ENCODE measurements around the gene CHCHD3.

CHCHD3 gene

GRCh38 chr7:133081599-133082389 is at the start of gene CHCHD3:
CHCHD3 (minus strand) TSS chr7:133082090; CDS start chr7:133081937, 153 bp downstream.
- peak within 1 kb of the TSS; percentile 92 for H3K4me3 ChIP-seq (ENCODE audit: low read depth, low read length)
- in situ Hi-C loops (cut with HindIII; ENCODE audit: low sequenced_read_pairs), result no loop called here
- peak; percentile 96 for DNase-seq (ENCODE audit: low read depth)
- no peak for TF ChIP-seq CTCF (IDR thresholded peaks at IDR 0.05; ENCODE audit: low read depth, low read length, missing control alignments)

GRCh38 chr7:133130166-133130565 is 48.3 kb upstream of the CHCHD3 start:
- DNase-seq (ENCODE audit: low read depth), result no peak
- in situ Hi-C loops (cut with HindIII; ENCODE audit: low sequenced_read_pairs), result no loop called here
- no peak for TF ChIP-seq CTCF (IDR thresholded peaks at IDR 0.05; ENCODE audit: low read depth, low read length, missing control alignments)
- no peak overlapping the region for H3K4me3 ChIP-seq (ENCODE audit: low read depth, low read length)

GRCh38 chr7:133126422-133126821 is 44.5 kb upstream of the CHCHD3 start:
- no peak for TF ChIP-seq CTCF (IDR thresholded peaks at IDR 0.05; ENCODE audit: low read depth, low read length, missing control alignments)
- no peak overlapping the region for H3K4me3 ChIP-seq (ENCODE audit: low read depth, low read length)
- DNase-seq (ENCODE audit: low read depth), result no peak

GRCh38 chr7:133124974-133125373 is 43.1 kb upstream of the CHCHD3 start:
- in situ Hi-C loops (cut with HindIII; ENCODE audit: low sequenced_read_pairs), result no loop called here
- H3K4me3 ChIP-seq (ENCODE audit: low read depth, low read length), result no peak overlapping the region
- DNase-seq (ENCODE audit: low read depth), result no peak
- no peak for TF ChIP-seq CTCF (IDR thresholded peaks at IDR 0.05; ENCODE audit: low read depth, low read length, missing control alignments)

More at GRCh38 chr7:133126422-133126821, 44.5 kb upstream of the CHCHD3 start:
- in situ Hi-C loops (cut with HindIII; ENCODE audit: low sequenced_read_pairs), result no loop called here

GRCh38 chr7:133121175-133121844 is 39.4 kb upstream of the CHCHD3 start:
- TF ChIP-seq CTCF (IDR thresholded peaks at IDR 0.05; ENCODE audit: low read depth, low read length, missing control alignments), result no peak
- H3K4me3 ChIP-seq (ENCODE audit: low read depth, low read length), result no peak overlapping the region
- in situ Hi-C loops (cut with HindIII; ENCODE audit: low sequenced_read_pairs), result no loop called here
- DNase-seq (ENCODE audit: low read depth), result no peak

GRCh38 chr7:133119067-133119466 is 37.2 kb upstream of the CHCHD3 start:
- TF ChIP-seq CTCF (IDR thresholded peaks at IDR 0.05; ENCODE audit: low read depth, low read length, missing control alignments), result no peak
- H3K4me3 ChIP-seq (ENCODE audit: low read depth, low read length), result no peak overlapping the region
- in situ Hi-C loops (cut with HindIII; ENCODE audit: low sequenced_read_pairs), result no loop called here
- DNase-seq (ENCODE audit: low read depth), result no peak

All from astrocyte of the cerebellum (primary cell).